Measurements from ENCODE around the gene STXBP4.

STXBP4 gene

GRCh38 chr17:55166506-55166905 is 197.9 kb downstream of the STXBP4 start:
- ATAC-seq: no peak
- TF ChIP-seq ZNF70 (CRISPR knock-in tag; IDR thresholded peaks at IDR 0.05): no peak
- TF ChIP-seq ARNTL (CRISPR knock-in tag; IDR thresholded peaks at IDR 0.05; ENCODE audit: borderline replicate concordance, low read depth): no peak
- no peak for TF ChIP-seq PATZ1 (CRISPR knock-in tag; IDR thresholded peaks at IDR 0.05; ENCODE audit: borderline replicate concordance)
- no peak for TF ChIP-seq TOX (CRISPR knock-in tag; IDR thresholded peaks at IDR 0.05; ENCODE audit: borderline replicate concordance)
- TF ChIP-seq ZNF8 (CRISPR knock-in tag; IDR thresholded peaks at IDR 0.05): no peak
- TF ChIP-seq ZC3H10 (CRISPR knock-in tag; IDR thresholded peaks at IDR 0.05): no peak
- TF ChIP-seq CREB5 (CRISPR knock-in tag; IDR thresholded peaks at IDR 0.05; ENCODE audit: low read depth): no peak
- TF ChIP-seq TSHZ2 (CRISPR knock-in tag; IDR thresholded peaks at IDR 0.05): no peak
- no peak for TF ChIP-seq TCF4 (CRISPR knock-in tag; IDR thresholded peaks at IDR 0.05; ENCODE audit: borderline replicate concordance)
- no peak for TF ChIP-seq ZFP30 (CRISPR knock-in tag; IDR thresholded peaks at IDR 0.05)
- no peak for TF ChIP-seq OSR1 (CRISPR knock-in tag; IDR thresholded peaks at IDR 0.05)
- no peak for TF ChIP-seq POU6F1 (CRISPR knock-in tag; IDR thresholded peaks at IDR 0.05; ENCODE audit: borderline replicate concordance, low read depth)
- no peak for TF ChIP-seq SNAI2 (CRISPR knock-in tag; IDR thresholded peaks at IDR 0.05)
- no peak for TF ChIP-seq PPARA (CRISPR knock-in tag; IDR thresholded peaks at IDR 0.05; ENCODE audit: borderline replicate concordance)
- TF ChIP-seq BACH2 (CRISPR knock-in tag; IDR thresholded peaks at IDR 0.05; ENCODE audit: borderline replicate concordance): no peak
- no peak for TF ChIP-seq ISL1 (CRISPR knock-in tag; IDR thresholded peaks at IDR 0.05)
- no peak for TF ChIP-seq ZNF565 (CRISPR knock-in tag; conservative IDR thresholded peaks at IDR 0.05; ENCODE audit: low read depth)

GRCh38 chr17:55167024-55167725 is 198.6 kb downstream of the STXBP4 start:
- ATAC-seq: peak; percentile 20; the same call in 1 of the 3 replicates
- TF ChIP-seq ISL1 (CRISPR knock-in tag; IDR thresholded peaks at IDR 0.05): peak; percentile 18; the same call in 1 of the 2 replicates
- TF ChIP-seq PATZ1 (CRISPR knock-in tag; IDR thresholded peaks at IDR 0.05; ENCODE audit: borderline replicate concordance): no peak
- no peak for TF ChIP-seq ZNF565 (CRISPR knock-in tag; conservative IDR thresholded peaks at IDR 0.05; ENCODE audit: low read depth)

- ATAC-seq: no peak
- TF ChIP-seq CSDC2 (CRISPR knock-in tag; IDR thresholded peaks at IDR 0.05) (no peak), ZC3H10 (CRISPR knock-in tag; IDR thresholded peaks at IDR 0.05) (no peak), ESRRG (CRISPR knock-in tag; IDR thresholded peaks at IDR 0.05) (no peak), ZNF70 (CRISPR knock-in tag; IDR thresholded peaks at IDR 0.05) (no peak), SNAI2 (CRISPR knock-in tag; IDR thresholded peaks at IDR 0.05) (no peak), BACH2 (CRISPR knock-in tag; IDR thresholded peaks at IDR 0.05; ENCODE audit: borderline replicate concordance) (no peak), RARB (CRISPR knock-in tag; IDR thresholded peaks at IDR 0.05) (no peak), TCF4 (CRISPR knock-in tag; IDR thresholded peaks at IDR 0.05; ENCODE audit: borderline replicate concordance) (no peak), OSR1 (CRISPR knock-in tag; IDR thresholded peaks at IDR 0.05) (no peak), ZFP3 (CRISPR knock-in tag; IDR thresholded peaks at IDR 0.05) (no peak), POU6F1 (CRISPR knock-in tag; IDR thresholded peaks at IDR 0.05; ENCODE audit: borderline replicate concordance, low read depth) (no peak), ARNTL (CRISPR knock-in tag; IDR thresholded peaks at IDR 0.05; ENCODE audit: borderline replicate concordance, low read depth) (no peak), ZNF8 (CRISPR knock-in tag; IDR thresholded peaks at IDR 0.05) (no peak)
Measured at GRCh38 chr17:55168958-55169687, 200.6 kb downstream of the STXBP4 start.
